OCI-LY7 (cell line): ENCODE results near the gene GAREM1. TPM values are rescaled to one million over a fixed set of nuclear protein-coding genes. Genes with fewer than 3 reads are reported as not detected.

ENCODE experiments used
- BruUV-seq: library from RNA; stranded (reverse); fragments of 400-500 nt; replicated peaks from 2 replicates; lab custom pipeline; 2021; lab: Mats Ljungman, UMichigan
- CTCF ChIA-PET: fragments of 300-600 bp; sonication (Branson Sonifier 250); formaldehyde crosslinking; loops from one replicate; lab custom pipeline; 2022; ENCODE audit warnings: antibody characterized with exemption; ENCODE audit not compliant: unreplicated experiment; lab: Charles Lee
- POLR2A ChIA-PET: fragments of 300-600 bp; sonication (Branson Sonifier 250); formaldehyde crosslinking; loops from one replicate; lab custom pipeline; 2022; ENCODE audit warnings: antibody characterized with exemption; lab: Charles Lee
- DNase-seq: peaks from one replicate; pipeline ENCODE4 v3.0.0-alpha.2; 2015; ENCODE audit warnings: low spot score
- H2AFZ ChIP-seq: fragments of 200-600 bp; sonication (generic), shearing (Covaris generic); 2 replicates; pipeline ENCODE4 v1.6.1; 2014; ENCODE audit warnings: mild to moderate bottlenecking, antibody characterized with exemption, low read length, moderate library complexity
- H3K27ac ChIP-seq: fragments of 200-600 bp; sonication (generic); 2 replicates; pipeline ENCODE4 v1.5.1; 2014; ENCODE audit warnings: mixed run types, low read depth, mild to moderate bottlenecking, moderate library complexity, low read length, inconsistent platforms; ENCODE audit not compliant: poor library complexity, severe bottlenecking
- H3K36me3 ChIP-seq: fragments of 200-600 bp; sonication (generic); 2 replicates; pipeline ENCODE4 v1.6.1; 2014; ENCODE audit warnings: mild to moderate bottlenecking, antibody characterized with exemption, low read length, moderate library complexity, mixed read lengths; ENCODE audit not compliant: insufficient read depth
- H3K4me1 ChIP-seq: fragments of 200-600 bp; sonication (generic); 2 replicates; pipeline ENCODE4 v1.5.1; 2014; ENCODE audit warnings: mild to moderate bottlenecking, low read length; ENCODE audit not compliant: insufficient read depth, poor library complexity, severe bottlenecking
- H3K4me2 ChIP-seq: fragments of 200-600 bp; sonication (generic); 2 replicates; pipeline ENCODE4 v1.6.1; 2014; ENCODE audit warnings: mild to moderate bottlenecking, low read length
- H3K4me3 ChIP-seq: fragments of 200-600 bp; sonication (generic); 2 replicates; pipeline ENCODE4 v1.5.1; 2014; ENCODE audit warnings: mild to moderate bottlenecking, low read depth, low read length; ENCODE audit not compliant: poor library complexity, severe bottlenecking
- H3K79me2 ChIP-seq: fragments of 200-600 bp; sonication (generic); 2 replicates; pipeline ENCODE4 v1.6.1; 2016; ENCODE audit warnings: low read depth, mild to moderate bottlenecking, low read length, moderate library complexity, mixed read lengths; ENCODE audit not compliant: insufficient read depth
- H3K9me2 ChIP-seq: fragments of 200-600 bp; sonication (generic); 2 replicates; pipeline ENCODE4 v1.6.1; 2016; ENCODE audit warnings: mild to moderate bottlenecking, low read length, mixed read lengths; ENCODE audit not compliant: insufficient read depth
- H3K9me3 ChIP-seq: fragments of 200-600 bp; sonication (generic); 2 replicates; pipeline ENCODE4 v1.6.1; 2014; ENCODE audit warnings: mild to moderate bottlenecking, mixed run types, low read length, mixed read lengths
- H4K20me1 ChIP-seq: fragments of 200-600 bp; sonication (generic); 2 replicates; pipeline ENCODE4 v1.6.1; 2014; ENCODE audit warnings: mild to moderate bottlenecking, antibody characterized with exemption, low read length, moderate library complexity, mixed read lengths; ENCODE audit not compliant: insufficient read depth
- CTCF ChIP-seq: fragments of 200-600 bp; sonication (generic); conservative IDR thresholded peaks from 2 replicates; pipeline ENCODE4 v1.5.1; 2014; ENCODE audit warnings: mild to moderate bottlenecking, antibody characterized with exemption, low read length, moderate library complexity, mixed read lengths
- EZH2phosphoT487 ChIP-seq: fragments of 200-600 bp; sonication (generic); IDR thresholded peaks from 2 replicates; pipeline ENCODE4 v1.6.1; 2018; ENCODE audit warnings: low read depth, borderline replicate concordance, mild to moderate bottlenecking, mixed run types, antibody characterized with exemption, low read length, moderate library complexity, mixed read lengths
- intact Hi-C: fragments of 100-400 bp; cut with micrococcal nuclease; formaldehyde crosslinking; loops from one replicate; pipeline ENCODE4 v1.10.0; 2022; ENCODE audit not compliant: unreplicated experiment
- total RNA-seq, 2 experiments: library from RNA; depleted of rRNA in 1 of 2; stranded (reverse); fragments of >200 nt in 1 of 2; shearing (Covaris generic) in 1 of 2; gene quantifications; 2 replicates each; pipeline ENCODE4 v1.2.3, GENCODE V29; 2014 to 2022

Gene GAREM1
- total RNA-seq, 2 experiments from 2014 or later: 1.0 to 2.7 TPM

GRCh38 chr18:32372047-32372380 is 98.7 kb downstream of the GAREM1 start:
- no TSS peak for BruUV-seq
- Histone ChIP-seq H3K79me2 (no peaks in the 10 kb centered on the region), H3K4me2 (no peak overlapping the region), H3K27ac (no peak overlapping the region), H4K20me1 (no peaks in the 10 kb centered on the region), H2AFZ (no peak overlapping the region), H3K9me2 (no peaks in the 10 kb centered on the region), H3K36me3 (no peaks in the 10 kb centered on the region), H3K9me3 (no peaks in the 10 kb centered on the region), H3K4me1 (no peaks in the 10 kb centered on the region), H3K4me3 (no peak overlapping the region)
- intact Hi-C loops: no loop called here
- CTCF ChIA-PET: no interaction called here
- POLR2A ChIA-PET: no interaction called here
- no peak for DNase-seq
- no peak for TF ChIP-seq CTCF
- no peak for TF ChIP-seq EZH2phosphoT487

- Histone ChIP-seq H3K4me2 (no peak overlapping the region), H3K4me1 (no peaks in the 10 kb centered on the region), H2AFZ (no peak overlapping the region), H3K9me2 (no peaks in the 10 kb centered on the region), H3K9me3 (no peaks in the 10 kb centered on the region), H4K20me1 (no peaks in the 10 kb centered on the region), H3K36me3 (no peaks in the 10 kb centered on the region), H3K79me2 (no peaks in the 10 kb centered on the region), H3K4me3 (no peak overlapping the region), H3K27ac (no peak overlapping the region)
- DNase-seq: no peak
- no TSS peak for BruUV-seq
- ChIA-PET POLR2A (no interaction called here), CTCF (no interaction called here)
- intact Hi-C loops: no loop called here
- no peak for TF ChIP-seq EZH2phosphoT487
- no peak for TF ChIP-seq CTCF
Observed at GRCh38 chr18:32371384-32371783, 99.3 kb downstream of the GAREM1 start.

- H2AFZ ChIP-seq: no peak overlapping the region
- no peaks in the 10 kb centered on the region for H4K20me1 ChIP-seq
- BruUV-seq: no TSS peak
- H3K4me1 ChIP-seq: no peaks in the 10 kb centered on the region
- no peak overlapping the region for H3K4me2 ChIP-seq
- ChIA-PET CTCF (no interaction called here), POLR2A (no interaction called here)
- no peak overlapping the region for H3K4me3 ChIP-seq
- H3K27ac ChIP-seq: no peak overlapping the region
- H3K9me3 ChIP-seq: no peaks in the 10 kb centered on the region
- intact Hi-C loops: no loop called here
- H3K36me3 ChIP-seq: no peaks in the 10 kb centered on the region
- H3K9me2 ChIP-seq: no peaks in the 10 kb centered on the region
- no peak for TF ChIP-seq CTCF
- no peak for TF ChIP-seq EZH2phosphoT487
- no peaks in the 10 kb centered on the region for H3K79me2 ChIP-seq
- DNase-seq: no peak
Observed at GRCh38 chr18:32368991-32369390, 101.7 kb downstream of the GAREM1 start.
